HG03469 (cell line): ENCODE measurements around the gene PDE4D.

Experiments
- ATAC-seq: cut with Tn5 transposase; IDR thresholded peaks from one replicate; pipeline ENCODE4 v1.9.1; 2021; ENCODE audit warnings: mild to moderate bottlenecking, moderate library complexity, moderate number of reproducible peaks; ENCODE audit not compliant: unreplicated experiment

The PDE4D gene

DNA sequence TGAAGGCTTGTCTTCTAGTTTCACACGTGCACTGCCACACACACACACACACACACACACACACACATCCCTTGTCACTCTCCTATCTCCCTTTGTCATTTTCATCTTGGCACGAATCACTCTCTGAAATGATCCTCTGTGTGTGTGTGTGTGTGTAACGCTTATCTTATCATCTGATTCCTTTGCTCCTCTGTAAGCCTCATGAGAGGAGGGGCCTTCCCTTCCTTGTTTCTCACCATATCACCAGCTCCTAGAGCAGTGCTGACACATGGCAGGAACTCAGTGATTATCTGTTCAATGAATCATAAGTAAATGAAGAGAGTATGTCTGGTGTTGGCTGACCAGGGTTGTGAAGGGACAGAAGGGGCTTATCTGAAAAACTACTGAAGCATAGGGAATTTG, 53.3 kb downstream of the PDE4D start:
- ATAC-seq: no peak

DNA sequence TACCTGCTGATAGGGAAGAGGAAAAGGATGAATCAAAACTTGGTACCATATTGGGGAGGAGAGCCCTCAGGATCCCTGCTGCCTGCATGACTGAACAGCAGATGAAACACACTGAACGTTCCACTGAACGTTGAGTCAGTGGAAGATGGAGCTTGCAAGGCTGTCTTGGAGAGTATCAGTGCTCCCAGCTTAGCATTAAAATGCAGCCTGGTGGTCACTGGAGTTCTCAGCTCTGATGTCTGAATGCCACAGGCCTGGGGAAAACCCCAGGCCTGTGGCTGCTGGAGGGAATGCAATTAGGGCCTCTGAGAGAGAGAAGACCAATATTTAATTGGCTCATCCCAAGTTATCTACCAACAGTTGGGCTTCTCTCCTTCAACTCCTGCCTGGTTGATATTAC, 54.5 kb downstream of the PDE4D start:
- no peak for ATAC-seq

DNA sequence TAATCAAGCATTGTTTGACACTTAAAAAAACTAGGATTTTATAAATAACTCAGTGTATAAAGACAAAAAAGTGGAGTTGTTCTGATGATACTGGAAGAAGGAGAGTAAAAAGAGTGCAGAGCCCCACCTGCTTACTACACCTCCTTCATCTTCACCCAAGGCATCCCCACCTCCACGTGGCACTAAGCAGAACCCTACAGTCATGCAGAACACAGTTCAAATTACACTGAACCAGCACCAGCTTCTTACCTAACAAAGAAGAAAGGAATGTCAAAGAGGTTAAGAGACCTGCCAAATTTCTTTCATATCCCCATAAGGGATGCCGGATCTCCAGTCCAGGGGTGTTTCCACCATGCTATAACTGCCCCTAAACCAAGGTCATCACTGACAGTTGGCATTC, 55.5 kb downstream of the PDE4D start:
- no peak for ATAC-seq

DNA sequence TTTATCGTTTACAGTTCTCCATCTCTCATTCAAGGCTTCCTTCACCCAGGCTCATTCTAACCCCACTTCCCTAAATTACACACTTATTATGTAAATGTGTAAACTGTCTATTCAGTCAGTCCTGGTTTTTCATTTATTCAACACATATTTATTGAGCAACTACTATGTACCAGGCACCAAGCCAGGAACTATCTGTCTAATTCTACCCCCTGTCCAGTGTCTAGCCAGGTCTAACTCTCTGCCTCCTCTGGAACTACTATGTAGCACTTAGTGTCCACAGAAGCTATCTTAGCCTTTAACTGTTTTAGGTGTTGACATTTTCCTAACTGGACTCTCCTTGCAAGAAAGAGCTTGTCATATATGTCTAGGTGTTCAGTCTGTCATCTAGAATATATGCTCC, 56.5 kb downstream of the PDE4D start:
- no peak for ATAC-seq

DNA sequence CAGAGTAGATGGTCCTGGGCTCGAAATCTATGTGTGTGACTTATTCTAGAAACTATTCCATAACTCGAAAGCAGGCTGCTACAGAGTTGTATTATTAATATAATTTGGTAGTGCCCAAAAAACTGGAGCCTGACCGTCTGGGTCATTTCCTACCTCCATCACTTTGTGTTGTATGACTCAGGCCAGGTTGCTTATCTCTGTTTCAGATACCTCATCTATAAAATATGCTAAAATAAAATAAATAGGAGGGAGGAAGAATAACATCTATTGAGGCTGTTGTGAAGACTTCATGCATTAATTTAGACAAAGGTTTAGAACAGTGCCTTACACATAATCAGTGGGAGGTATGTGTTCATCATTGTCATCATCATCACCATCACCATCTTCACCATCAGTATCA, 57.7 kb downstream of the PDE4D start:
- no peak for ATAC-seq

DNA sequence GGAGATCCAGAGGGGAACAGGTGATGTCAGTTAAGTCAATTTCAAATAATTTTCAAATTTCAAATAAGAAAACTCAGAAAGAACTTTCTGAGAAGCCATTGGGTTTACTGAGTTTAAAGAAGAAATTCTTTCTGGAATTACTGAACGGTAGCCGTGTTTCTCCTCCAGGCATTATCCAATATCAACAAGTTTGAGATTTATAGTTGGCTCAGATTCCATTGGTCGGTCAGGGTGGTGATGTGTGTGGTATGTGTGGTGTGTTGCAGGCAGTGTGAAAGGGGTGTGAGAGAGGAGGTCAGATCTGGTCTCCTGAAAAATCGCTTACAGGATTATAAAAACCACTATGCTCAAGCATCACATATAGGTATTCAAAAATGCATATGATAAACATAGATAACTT, 60.1 kb downstream of the PDE4D start:
- ATAC-seq: no peak

DNA sequence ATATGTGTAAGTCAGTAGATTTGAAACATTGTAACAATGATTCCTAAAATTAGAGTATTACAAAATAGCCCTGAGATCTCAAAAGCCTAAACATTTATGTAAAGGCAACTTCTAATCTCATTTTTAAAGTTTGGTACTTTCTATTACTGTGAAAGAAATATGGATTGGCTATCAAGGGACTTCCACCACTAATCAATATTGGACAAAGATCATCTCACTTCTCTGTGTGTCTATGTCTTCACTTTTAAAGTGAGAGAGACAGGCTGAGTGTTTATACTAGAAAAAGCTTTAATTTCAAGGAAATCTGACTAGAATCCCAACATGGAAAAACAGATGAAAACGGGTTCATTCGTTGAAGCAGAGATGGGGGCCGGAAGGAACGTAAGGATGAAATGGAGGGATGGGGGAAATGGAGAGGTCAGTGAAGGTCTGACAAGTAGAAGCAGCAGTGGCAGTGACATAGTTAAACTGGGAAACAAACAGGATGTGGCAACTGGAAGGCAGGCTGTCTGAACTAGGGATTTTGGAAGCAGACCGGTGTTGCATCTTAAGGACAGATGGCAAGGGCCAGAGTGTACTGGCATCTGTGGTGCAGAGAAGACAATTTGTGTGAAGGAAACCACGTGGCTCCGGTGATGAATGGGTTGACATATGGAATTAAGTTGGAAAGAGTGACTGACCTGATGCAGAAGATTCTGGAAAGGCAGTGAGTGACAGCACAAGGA, 60.8 kb downstream of the PDE4D start:
- ATAC-seq: no peak

DNA sequence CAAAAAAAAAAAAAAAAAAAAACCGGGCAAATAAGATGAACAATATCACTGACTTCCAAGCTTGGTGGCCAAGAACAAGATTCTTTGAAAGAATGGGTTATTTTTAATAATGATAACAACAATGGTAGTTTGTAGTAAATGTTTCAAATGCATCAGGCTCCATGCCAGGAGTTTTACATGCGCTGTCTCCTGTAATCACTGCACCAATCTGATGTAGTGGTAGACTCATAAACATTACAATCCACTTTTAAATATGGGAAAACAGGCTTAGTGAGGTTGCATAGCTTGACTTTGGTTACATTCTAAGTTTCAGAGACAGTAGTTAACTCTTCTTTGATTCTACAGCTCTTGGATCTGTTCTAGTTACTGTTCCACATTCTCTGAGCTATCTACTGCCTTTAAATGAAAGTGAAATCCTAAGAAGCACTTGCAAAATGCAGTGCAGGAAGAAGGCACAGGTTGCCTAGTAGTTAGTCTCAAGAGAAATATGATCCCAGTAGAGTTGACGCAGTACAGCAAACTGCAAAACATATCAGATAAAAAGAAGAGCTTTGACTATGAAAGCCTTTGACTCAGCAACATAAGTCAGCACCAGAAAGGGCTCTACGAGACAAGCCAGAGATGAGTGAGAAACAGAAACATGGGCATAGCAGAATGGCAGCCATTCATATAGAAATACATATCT, 62.1 kb downstream of the PDE4D start:
- no peak for ATAC-seq

DNA sequence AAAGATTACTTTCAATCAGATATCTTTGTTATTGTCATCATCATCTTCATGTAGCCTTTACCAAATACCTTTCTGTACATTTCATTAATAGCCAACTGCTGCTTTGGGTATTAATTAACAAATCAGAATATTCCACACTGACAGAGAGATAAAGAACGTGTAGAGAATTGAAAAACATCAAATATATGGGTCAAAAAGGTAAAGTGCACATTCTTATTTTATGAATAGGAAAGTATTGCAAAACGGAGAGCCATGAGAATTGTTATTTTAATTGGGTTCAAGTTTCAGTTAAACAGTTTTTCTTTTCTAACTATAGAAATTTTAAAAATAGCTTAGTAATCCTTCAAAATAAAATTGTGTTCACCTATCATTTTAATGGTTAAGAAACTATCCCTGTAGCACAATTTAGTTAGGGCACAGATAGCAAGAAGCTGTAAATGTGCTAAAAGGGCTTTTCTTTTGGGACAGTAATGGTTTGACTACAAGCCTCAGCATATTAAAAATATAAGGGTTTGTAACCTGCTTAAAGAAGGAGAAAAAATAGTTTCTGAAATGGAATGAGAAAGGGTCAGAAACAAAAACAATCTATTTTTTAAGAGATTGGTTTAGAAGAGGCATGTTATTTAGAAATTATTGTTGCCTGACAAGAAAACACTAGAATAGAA, 62.9 kb downstream of the PDE4D start:
- no peak for ATAC-seq

DNA sequence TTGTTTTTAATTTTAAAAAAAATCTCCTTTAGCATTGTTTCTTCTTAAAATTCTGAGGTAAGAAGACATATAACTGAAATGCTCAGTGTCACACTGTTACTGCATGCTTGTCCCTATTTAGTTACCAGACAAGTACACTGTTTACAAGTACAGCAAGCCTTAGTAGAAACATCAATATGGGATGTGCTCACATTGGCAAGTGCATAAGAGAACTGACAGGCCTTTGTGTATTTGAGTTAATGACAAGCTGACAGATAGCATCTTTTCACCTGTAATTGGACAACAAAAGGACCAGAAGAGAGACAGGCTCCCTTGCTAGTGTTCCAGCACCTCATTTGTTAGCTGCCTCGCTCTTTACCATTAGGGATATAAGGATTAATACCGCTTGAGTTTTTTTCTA, 63.6 kb downstream of the PDE4D start:
- no peak for ATAC-seq

DNA sequence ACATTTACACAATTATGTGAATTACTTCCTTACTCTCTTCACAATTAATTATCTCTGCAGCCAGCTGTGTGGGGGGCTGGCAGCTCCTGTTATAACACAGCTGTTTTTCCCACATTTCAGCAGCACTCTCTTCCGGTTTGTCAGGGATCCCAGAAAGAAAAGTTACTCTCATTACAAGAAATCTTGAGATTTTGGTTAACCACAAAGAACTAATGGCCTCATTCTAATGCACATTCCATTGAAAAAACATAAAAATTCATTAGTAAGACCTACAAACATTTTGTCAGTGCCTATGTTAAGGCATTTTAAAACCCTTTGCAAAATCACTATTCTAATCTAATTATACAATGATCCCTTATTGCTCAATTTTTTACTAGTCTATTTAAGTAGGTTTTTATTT, 64.1 kb downstream of the PDE4D start:
- ATAC-seq: no peak

DNA sequence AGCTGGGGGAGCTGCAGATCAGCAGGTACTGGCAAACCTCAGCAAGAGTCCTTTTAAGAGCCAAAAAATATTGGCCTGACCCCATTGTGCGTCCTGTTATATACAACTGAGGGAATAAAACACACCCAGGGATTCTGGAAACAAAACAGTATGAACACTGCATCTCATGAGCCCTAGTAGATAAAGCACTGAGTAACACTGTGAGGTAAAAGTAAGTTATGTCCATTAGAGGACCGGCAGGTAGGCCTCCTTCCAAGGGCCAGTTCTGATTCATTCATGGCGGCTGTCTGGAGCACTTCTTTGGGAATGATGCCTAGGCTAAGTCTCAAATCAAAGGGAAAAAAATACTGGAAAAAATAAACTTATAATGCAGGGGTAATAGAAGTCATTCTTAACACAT, 64.9 kb downstream of the PDE4D start:
- no peak for ATAC-seq

DNA sequence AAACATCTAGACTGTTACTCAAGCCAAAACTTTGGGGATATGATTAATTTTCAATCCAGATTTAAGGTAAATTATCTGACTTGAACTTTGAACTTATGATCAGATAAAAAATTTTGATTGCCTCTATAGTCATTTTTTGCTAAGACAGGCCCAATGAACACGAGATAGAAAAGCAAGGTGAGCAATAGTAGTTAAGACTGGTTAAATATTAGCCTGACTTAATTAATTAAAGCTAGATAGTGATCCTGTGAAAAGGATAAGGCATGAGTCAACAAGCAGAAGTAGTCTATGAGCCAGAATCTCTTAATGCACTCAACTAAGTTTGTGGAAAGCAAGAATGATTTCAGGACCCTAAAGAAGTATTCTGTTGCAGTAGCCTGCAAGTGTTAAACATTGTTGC, 66.5 kb downstream of the PDE4D start:
- no peak for ATAC-seq

DNA sequence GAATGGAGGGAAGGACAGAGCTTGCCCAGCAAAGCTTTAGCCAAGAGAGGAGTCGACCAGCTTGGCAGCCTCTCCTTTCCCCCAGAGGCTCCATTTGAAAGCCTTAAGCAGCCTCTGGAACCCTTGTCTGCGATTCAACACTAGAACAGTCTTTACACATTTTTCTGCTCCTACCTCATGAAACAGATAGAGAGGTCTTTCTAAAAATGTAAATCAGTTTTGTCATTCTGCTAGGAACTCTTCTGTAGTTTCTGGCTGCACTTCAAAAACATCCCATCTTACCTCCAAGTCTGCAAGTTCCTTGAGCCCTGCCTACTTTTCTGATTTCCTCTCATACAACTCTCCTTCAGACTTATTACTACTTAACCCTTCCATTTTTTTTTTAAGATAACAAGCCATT, 70.1 kb downstream of the PDE4D start:
- ATAC-seq: no peak

DNA sequence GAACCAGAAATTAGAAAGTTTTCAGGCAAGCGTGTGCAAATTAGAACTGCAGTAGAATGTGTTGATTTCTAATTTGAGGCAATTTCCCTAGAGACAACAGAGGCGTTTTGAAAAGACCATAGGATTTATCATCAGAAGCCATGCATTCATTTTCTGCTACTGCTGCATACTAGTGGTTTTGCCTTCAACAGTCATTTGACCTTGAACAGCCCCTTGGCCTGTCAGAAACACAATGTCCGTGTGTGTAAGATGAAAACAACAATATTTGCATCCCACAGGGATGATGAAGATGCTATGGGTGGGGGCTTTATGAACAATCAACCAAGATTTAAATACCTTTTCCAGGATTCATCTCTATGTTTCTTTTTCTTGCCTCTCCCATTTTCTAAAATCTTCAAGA, 73.7 kb downstream of the PDE4D start:
- ATAC-seq: no peak

DNA sequence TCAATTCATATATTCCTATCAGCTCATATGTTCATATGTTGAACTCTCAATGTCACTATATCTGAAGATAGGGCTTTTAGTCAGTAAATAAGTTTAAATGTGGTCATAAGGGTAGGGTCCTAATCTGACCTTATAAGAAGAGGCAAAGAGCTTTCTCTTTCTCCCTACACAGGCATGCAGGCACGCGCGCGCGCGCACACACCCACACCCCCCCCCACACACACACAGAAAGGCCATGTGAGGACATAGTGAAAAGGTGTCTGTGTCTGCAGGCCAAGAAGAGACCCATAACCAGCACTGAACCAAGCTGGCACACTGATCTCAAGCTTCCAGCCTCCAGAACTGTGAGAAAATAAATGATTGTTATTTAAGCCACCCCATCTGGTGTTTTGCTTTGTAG, 76.0 kb downstream of the PDE4D start:
- ATAC-seq: no peak

DNA sequence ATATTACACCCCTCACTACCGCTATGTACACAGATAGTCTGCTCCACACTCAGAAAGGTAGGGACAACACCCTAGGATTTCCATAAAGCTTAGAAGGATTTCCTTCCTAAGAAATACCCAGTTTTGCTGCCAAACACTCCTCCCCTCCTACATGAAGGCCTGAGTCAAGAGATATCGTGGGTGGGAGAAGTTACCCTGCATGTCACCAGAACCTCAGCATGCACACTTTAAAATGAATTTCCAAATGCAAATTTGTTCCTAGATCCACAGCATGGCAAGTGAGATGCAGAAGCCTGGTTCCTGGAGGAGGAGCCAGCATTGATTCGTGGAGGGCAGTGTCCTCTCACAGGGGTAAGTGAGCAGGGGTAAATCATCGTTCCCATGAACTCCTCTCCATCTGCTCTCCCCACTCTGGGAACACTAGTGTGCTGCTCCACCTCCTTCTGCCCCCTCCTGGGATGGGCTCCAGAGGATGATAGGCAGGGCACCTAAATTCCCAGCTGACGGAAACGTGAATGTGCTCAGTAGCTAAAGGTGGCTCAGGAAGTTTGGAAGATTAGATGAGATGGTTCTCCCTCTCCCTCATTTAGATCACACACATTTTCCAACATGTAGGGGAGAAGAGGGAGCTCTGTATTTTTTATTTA, 76.7 kb downstream of the PDE4D start:
- no peak for ATAC-seq

DNA sequence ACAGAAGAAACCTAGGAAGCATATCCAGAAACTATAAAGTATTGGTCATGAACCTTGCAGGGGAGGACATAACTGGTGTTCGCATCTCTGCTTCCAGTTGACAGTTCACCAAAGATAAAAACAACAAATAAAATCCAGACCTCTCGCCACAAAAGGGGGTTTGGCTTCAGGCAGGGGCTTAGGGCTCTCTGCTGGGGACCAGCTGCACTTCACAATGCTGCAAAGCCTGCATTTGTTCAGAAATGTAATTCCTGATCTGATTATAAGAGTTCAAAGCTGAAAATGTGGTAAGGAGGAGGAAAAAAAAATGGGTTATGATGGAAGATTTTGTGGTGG, 79.0 kb downstream of the PDE4D start:
- no peak for ATAC-seq

DNA sequence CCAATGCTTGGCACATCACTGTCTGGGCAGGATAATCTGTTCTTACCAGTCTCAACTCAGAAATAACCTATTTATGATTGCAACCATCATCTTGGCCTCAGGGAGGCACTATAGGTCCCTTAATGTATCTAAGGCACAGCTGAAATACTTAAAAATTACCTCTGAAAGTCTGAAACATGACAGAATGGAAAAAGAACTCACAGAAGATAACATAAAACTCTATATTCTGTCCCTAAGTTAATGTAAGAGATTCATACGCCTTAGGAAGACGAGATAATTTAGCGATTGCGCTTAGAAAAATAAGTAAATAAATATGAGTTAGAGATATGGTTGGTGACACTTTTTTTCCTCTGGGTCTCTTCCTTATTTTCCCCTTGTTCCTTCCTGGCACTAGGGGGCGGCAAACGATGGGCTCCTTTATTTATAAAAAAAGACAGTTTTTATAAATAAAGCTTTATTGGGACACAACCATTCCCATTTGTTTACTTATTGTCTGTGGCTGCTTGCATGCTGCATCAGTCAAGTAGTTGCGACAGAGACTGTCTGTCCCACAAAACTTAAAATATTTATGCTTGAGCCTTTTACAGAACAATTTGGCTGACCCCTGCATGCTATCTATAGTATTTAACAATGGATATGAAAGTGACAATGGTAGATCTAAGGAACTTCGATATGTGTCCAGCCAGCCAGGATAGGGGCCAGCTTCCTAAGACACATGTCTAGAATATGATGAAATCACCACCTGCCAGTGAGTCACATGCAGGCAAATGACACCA, 79.6 kb downstream of the PDE4D start:
- ATAC-seq: peak; percentile 52

DNA sequence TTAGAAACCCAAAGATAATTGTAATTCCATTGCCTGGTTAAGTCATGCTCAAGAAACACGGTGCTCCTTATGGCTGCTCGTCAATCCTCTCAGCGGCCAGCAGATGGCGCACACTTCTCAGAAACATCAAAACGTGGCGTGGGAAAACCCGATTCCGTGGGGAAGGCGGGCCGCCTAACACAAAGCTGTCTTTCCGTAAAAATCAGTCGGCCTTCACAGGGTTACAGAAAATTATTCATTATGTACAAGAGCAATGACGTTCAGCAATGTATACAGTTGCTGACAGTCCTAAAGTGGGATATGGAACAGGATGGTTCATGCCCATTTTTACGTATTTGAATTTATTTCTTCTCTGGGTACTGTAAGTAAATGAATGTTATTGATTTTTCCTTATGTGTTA, 83.5 kb downstream of the PDE4D start:
- no peak for ATAC-seq

DNA sequence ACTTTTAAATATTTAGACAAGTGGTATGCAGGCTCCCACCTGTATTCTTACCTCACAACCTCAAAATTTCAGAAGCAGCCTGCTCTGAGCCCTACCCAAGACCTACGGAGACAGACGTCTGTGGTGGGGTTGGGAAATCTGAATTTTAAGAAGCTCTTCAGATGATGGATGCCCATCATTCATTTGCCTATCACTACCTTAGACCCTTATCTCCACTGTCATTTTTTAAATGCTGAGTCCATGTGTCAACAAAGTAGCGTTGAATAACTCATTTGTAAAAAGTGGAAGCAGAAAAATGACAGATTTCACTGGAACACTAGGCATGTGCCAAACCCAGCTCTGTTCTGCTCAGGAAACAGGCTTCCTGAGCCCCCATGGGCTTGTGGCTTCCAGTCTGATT, 85.7 kb downstream of the PDE4D start:
- no peak for ATAC-seq
